HG02970 (cell line): Measurements from ENCODE around the gene VPS26C.

Experiments used
- ATAC-seq: cut with Tn5 transposase; IDR thresholded peaks from one replicate; pipeline ENCODE4 v1.9.1; 2021; ENCODE audit warnings: mild to moderate bottlenecking, moderate library complexity, moderate number of reproducible peaks; ENCODE audit not compliant: unreplicated experiment, low FRiP score

Gene VPS26C

GRCh38 chr21:37266515-37267221, 466 bp downstream of the VPS26C start:
- no peak for ATAC-seq

GRCh38 chr21:37264808-37265207, 2.3 kb downstream of the VPS26C start:
- ATAC-seq = no peak

GRCh38 chr21:37263827-37264600, 3.1 kb downstream of the VPS26C start:
- ATAC-seq = no peak

GRCh38 chr21:37259426-37259825, 7.7 kb downstream of the VPS26C start:
- no peak for ATAC-seq

- peak; percentile 62 for ATAC-seq
Measured at GRCh38 chr21:37257967-37258877, 8.9 kb downstream of the VPS26C start.

- peak; percentile 38 for ATAC-seq
Measured at GRCh38 chr21:37257511-37257966, 9.6 kb downstream of the VPS26C start.

GRCh38 chr21:37253991-37254390, 13.1 kb downstream of the VPS26C start:
- no peak for ATAC-seq

- no peak for ATAC-seq
Measured at GRCh38 chr21:37251294-37251634, 15.9 kb downstream of the VPS26C start.

- ATAC-seq = no peak
Measured at GRCh38 chr21:37249112-37249904, 17.8 kb downstream of the VPS26C start.

GRCh38 chr21:37248298-37248697, 18.8 kb downstream of the VPS26C start:
- no peak for ATAC-seq

GRCh38 chr21:37245151-37245550, 22.0 kb downstream of the VPS26C start:
- ATAC-seq = no peak

GRCh38 chr21:37244501-37245095, 22.5 kb downstream of the VPS26C start:
- ATAC-seq = no peak

GRCh38 chr21:37243961-37244360, 23.2 kb downstream of the VPS26C start:
- ATAC-seq = no peak

- ATAC-seq = no peak
Measured at GRCh38 chr21:37241426-37241825, 25.7 kb downstream of the VPS26C start.

- no peak for ATAC-seq
Measured at GRCh38 chr21:37240978-37241377, 26.2 kb downstream of the VPS26C start.

GRCh38 chr21:37237764-37238163, 29.4 kb downstream of the VPS26C start:
- ATAC-seq = no peak

GRCh38 chr21:37237346-37237745, 29.8 kb downstream of the VPS26C start:
- no peak for ATAC-seq

- no peak for ATAC-seq
Measured at GRCh38 chr21:37233551-37234146, 33.5 kb downstream of the VPS26C start.

GRCh38 chr21:37232274-37233018, 34.7 kb downstream of the VPS26C start:
- ATAC-seq = no peak
